IPS-18c (cell line): ENCODE results near the gene KLHL7.

ENCODE experiments used
- H3K4me3 ChIP-seq: 2 replicates; pipeline ENCODE4 v1.7.0; 2013; ENCODE audit warnings: low read depth, mild to moderate bottlenecking, low read length, moderate library complexity; ENCODE audit not compliant: insufficient read depth
- H3K9me3 ChIP-seq: one replicate; pipeline ENCODE4 v1.6.1; 2013; ENCODE audit warnings: mild to moderate bottlenecking, low read length, moderate library complexity; ENCODE audit not compliant: control insufficient read depth, insufficient read depth

KLHL7 gene

GRCh38 chr7:23200331-23200730 is 94.7 kb downstream of the KLHL7 start:
- Histone ChIP-seq H3K4me3 (no peak overlapping the region), H3K9me3 (no peaks in the 10 kb centered on the region)

DNA sequence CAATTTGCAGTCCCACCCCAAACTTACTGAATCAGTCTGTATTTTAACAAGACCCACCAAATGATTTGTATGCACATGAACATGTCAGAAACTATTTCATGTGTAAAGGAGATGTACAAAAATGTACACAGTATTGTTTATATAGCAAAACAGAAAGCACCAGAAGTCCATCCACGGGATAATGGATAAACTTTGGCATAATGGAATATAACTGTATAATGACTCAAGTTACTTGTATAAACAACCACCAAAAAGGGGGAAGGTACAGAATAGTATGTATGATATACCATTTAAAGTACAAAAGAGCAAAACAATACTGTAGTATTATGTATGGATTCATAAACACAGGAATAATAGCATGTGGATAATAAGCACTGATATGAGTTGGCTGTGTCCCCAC is 98.7 kb downstream of the KLHL7 start:
- Histone ChIP-seq H3K4me3 (no peak overlapping the region), H3K9me3 (no peaks in the 10 kb centered on the region)

GRCh38 chr7:23205577-23205908 is 100.0 kb downstream of the KLHL7 start:
- Histone ChIP-seq H3K4me3 (no peak overlapping the region), H3K9me3 (no peaks in the 10 kb centered on the region)

GRCh38 chr7:23205909-23206767 is 100.6 kb downstream of the KLHL7 start:
- Histone ChIP-seq H3K4me3 (no peak overlapping the region), H3K9me3 (no peaks in the 10 kb centered on the region)

DNA sequence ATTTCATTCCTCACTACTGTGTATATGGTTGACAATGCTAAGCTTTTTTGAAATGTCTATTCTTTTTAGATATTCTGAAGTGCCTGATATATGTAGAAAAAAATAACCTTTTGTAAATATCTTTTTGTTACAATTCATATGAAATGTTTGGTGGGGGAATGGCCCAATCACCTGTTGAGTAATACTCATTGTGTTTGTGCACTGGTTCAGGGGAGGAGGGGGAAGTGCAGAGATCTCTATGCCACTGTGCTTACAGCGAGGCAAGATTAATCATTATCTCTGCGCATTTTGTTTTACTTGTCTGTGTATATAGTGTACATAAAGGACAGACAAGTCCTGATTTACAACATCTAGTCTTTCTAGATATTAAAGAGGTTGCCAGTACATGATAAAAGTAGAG is 101.4 kb downstream of the KLHL7 start:
- H3K4me3 ChIP-seq = no peak overlapping the region
- H3K9me3 ChIP-seq = no peaks in the 10 kb centered on the region

DNA sequence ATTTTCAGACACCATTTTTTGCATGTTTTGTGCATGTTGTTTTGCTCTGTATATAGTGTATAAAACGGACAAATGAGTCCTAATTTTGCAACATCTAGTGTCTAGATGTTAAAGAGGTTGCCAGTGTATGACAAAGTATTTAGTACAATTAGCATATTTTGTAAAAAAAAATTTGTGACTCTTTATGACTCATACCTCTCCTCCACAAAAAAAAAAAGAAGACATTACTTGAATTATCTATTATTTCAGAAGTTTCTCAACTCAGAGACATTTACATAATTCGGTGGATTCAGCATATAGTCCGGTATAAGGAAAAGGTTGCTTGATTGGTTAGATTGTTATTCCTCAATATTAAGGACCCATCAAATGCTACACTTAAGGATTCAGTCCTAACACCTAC is 102.3 kb downstream of the KLHL7 start:
- Histone ChIP-seq H3K4me3 (no peak overlapping the region), H3K9me3 (no peaks in the 10 kb centered on the region)

DNA sequence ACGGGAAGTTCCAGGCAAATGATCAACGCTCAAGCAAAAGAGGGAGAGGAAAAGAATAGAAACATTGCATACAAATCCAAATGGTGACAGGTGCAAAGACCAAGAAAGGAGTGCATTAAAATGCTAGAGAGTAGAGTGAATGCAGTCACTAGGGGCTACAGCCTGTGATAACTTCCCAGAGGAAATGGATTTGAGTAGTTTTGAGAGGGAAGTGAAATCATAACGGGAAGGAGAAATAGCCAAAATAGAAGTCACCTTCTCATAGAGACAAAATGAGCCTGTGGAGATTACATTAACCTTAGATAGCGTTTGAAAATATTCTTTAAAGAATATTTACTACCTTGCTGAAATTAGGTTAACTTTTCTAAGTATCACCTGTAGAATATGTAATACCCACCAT is 102.7 kb downstream of the KLHL7 start:
- no peak overlapping the region for H3K4me3 ChIP-seq
- H3K9me3 ChIP-seq = no peaks in the 10 kb centered on the region

DNA sequence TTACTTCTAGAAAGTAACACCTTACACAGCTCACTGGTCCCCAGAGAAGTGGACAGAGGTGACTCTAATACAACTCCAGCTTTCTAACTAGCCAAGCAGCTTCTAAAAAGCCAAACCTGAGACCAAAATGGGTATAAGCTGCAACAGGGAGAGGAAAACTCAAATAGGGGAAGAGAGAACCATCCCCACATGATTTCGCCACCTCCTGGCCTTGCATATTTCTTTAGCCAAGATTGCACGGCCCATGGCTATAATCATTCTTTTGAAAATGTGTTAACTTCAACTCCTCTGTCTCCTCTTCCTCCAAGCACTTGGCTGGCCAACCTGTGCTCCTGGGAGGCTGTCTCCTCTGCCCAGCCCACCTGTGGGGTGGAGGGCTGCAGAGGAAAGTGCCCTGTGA is 104.9 kb downstream of the KLHL7 start:
- H3K4me3 ChIP-seq = no peak overlapping the region
- H3K9me3 ChIP-seq = no peaks in the 10 kb centered on the region

DNA sequence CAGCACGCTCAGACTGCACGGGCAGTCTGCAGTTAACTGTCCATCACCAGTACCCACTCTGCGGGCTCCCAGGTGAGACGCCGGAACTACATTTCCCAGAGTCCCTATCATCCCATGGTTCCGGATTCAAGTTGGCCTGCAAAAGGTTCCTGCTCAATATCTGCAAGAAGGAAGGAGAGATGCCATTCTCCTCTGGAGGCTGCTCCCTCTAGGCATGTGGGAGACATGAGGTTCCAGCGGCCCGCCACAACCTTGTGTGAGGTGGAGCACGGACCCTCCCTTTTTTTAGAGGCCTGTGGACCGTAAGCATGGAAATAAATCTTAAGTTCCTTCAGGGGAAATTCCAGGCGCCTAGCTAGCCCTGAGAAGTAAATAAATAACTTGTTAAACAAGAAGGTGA is 106.0 kb downstream of the KLHL7 start:
- H3K9me3 ChIP-seq = no peaks in the 10 kb centered on the region
- H3K4me3 ChIP-seq = no peak overlapping the region

- no peak overlapping the region for H3K4me3 ChIP-seq
These were observed 106.8 kb downstream of the KLHL7 start for GRCh38 chr7:23212395-23212794.

GRCh38 chr7:23212841-23213240 is 107.3 kb downstream of the KLHL7 start:
- no peaks in the 10 kb centered on the region for H3K9me3 ChIP-seq
- H3K4me3 ChIP-seq = no peak overlapping the region

More at GRCh38 chr7:23212395-23212794, 106.8 kb downstream of the KLHL7 start:
- H3K9me3 ChIP-seq = no peaks in the 10 kb centered on the region

DNA sequence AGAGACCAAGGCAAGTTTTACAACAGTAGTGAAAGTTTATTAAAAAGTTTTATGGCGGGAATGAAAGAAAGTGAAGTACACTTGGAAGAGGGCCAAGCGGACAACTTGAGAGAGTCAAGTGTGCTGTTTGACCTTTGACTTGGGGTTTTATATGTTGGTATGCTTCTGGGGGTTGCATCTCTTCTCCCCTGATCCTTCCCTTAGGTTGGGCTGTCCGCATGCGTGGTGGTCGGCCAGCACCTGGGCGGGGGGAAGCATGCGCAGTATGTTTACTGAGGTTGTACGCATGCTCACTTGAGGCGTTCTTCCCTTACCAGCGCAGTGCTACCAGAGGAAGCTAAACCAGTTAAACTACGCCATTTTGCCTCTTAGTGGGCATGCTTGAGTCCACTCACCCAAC is 108.2 kb downstream of the KLHL7 start:
- H3K4me3 ChIP-seq = no peak overlapping the region
- H3K9me3 ChIP-seq = no peaks in the 10 kb centered on the region

DNA sequence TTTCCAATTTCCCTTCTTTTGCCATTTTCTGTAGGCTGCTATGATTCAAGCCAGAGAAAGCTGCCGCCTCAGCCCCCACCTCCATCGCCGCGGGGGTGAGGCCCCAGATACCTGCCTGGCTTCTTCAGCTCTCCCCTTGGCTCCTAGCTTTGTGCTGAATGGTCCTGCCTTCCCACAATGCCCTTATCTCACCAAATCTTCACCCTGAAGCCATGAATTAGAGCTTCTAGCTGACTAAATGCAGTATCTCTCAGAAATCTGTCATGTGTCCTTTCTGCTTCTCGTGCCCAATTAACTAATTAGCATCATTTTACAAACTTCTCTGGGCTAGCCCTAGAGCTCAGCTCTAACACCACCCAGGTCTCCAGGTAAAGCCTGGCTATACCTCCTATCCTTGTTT is 108.8 kb downstream of the KLHL7 start:
- Histone ChIP-seq H3K9me3 (no peaks in the 10 kb centered on the region), H3K4me3 (no peak overlapping the region)

- no peak overlapping the region for H3K4me3 ChIP-seq
- no peaks in the 10 kb centered on the region for H3K9me3 ChIP-seq
These were observed 109.4 kb downstream of the KLHL7 start for GRCh38 chr7:23214938-23215337.

GRCh38 chr7:23216021-23216420 is 110.4 kb downstream of the KLHL7 start:
- no peaks in the 10 kb centered on the region for H3K9me3 ChIP-seq

DNA sequence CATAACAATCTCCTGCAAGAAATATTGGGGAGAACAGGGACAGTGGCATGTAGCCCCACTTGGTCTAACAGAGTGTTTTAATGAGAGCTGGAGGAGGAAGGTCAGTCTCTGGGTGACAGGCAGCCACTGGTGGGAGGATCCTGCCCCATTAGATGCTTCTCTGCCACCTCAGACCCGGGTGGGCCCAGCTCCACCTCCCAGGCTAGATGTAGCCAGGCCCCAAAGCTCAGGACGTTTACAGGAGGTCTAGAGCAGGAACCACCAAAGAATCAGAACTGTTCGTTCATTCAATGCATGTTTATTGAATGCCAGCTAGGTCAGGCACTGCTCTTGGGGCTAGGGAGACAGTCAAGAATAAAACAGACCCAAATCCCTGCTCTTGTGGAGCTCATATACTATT is 112.6 kb downstream of the KLHL7 start:
- Histone ChIP-seq H3K4me3 (no peak overlapping the region), H3K9me3 (peaks cover 3% of the 10 kb centered on the region)

More at GRCh38 chr7:23216021-23216420, 110.4 kb downstream of the KLHL7 start:
- H3K4me3 ChIP-seq = no peak overlapping the region

- Histone ChIP-seq H3K9me3 (peaks cover 3% of the 10 kb centered on the region), H3K4me3 (no peak overlapping the region)
These were observed 115.2 kb downstream of the KLHL7 start for GRCh38 chr7:23220690-23221305.

- H3K4me3 ChIP-seq = no peak overlapping the region
- H3K9me3 ChIP-seq = peaks cover 3% of the 10 kb centered on the region
These were observed 117.0 kb downstream of the KLHL7 start for GRCh38 chr7:23222439-23223030.
